Endothelial cell of umbilical vein (primary cell): Measurements from ENCODE around the gene EPS8. TPM values are rescaled to one million over a fixed set of nuclear protein-coding genes. Genes with fewer than 3 reads are reported as not detected.

Experiments used
- BruUV-seq: library from RNA; stranded (reverse); fragments of 400-500 nt; replicated peaks from 2 replicates; lab custom pipeline; 2021; lab: Mats Ljungman, UMichigan
- CTCF ChIA-PET: fragments of 300-600, 350-600 bp; sonication (Branson Sonifier 250); formaldehyde crosslinking; loops from one replicate; lab custom pipeline; 2021; ENCODE audit warnings: antibody characterized with exemption, inconsistent platforms; lab: Charles Lee
- POLR2A ChIA-PET: fragments of 300-600, 350-600 bp; sonication (Branson Sonifier 250); formaldehyde crosslinking; loops from one replicate; lab custom pipeline; 2021; ENCODE audit warnings: antibody characterized with exemption, inconsistent platforms; lab: Charles Lee
- DNase-seq: peaks from one replicate; pipeline ENCODE4 v3.0.0-alpha.2; 2011; ENCODE audit warnings: low read depth, low spot score
- FAIRE-seq: peaks from 2 replicates; lab custom pipeline; 2011; peaks lifted over from hg19 to GRCh38; lab: Jason Lieb, UNC
- H2AFZ ChIP-seq: 2 replicates; pipeline ENCODE4 v1.6.0; 2012; ENCODE audit warnings: low read depth, low read length, control low read depth, inconsistent platforms
- H3K27ac ChIP-seq: 2 replicates; pipeline ENCODE4 v1.5.1; 2011; ENCODE audit warnings: low read depth, mild to moderate bottlenecking, control low read depth, low read length, moderate library complexity; ENCODE audit not compliant: insufficient read depth
- H3K27me3 ChIP-seq, 2 experiments: 2 replicates each; pipeline versions ENCODE4 v1.6.0 to v1.6.1; 2011; ENCODE audit warnings: low read length in 2 of 2, mixed read lengths in 1 of 2; ENCODE audit not compliant: control insufficient read depth in 2 of 2, insufficient read depth in 2 of 2
- H3K36me3 ChIP-seq, 2 experiments: 2 replicates in 1 of 2; 3 replicates in 1 of 2; pipeline ENCODE4 v1.5.1; 2011; ENCODE audit warnings: low read length in 2 of 2, mild to moderate bottlenecking in 1 of 2, moderate library complexity in 1 of 2; ENCODE audit not compliant: control insufficient read depth in 2 of 2, insufficient read depth in 2 of 2; ENCODE audit errors: extremely low read depth in 1 of 2
- H3K4me1 ChIP-seq: 3 replicates; pipeline ENCODE4 v1.5.1; 2011; ENCODE audit warnings: mild to moderate bottlenecking, low read length; ENCODE audit not compliant: control insufficient read depth, insufficient read depth; ENCODE audit errors: extremely low read depth
- H3K4me2 ChIP-seq: 2 replicates; pipeline ENCODE4 v1.6.1; 2011; ENCODE audit warnings: low read length, control low read depth, mixed read lengths; ENCODE audit not compliant: insufficient read depth
- H3K4me3 ChIP-seq, 3 experiments: fragments of 200-600 bp in 1 of 3; sonication (generic), shearing (Covaris generic) in 1 of 3; replicated peaks in 1 of 3; 2 replicates each; pipeline ENCODE4 v1.5.1; 2011 to 2016; ENCODE audit warnings: control low read depth in 3 of 3, low read length in 3 of 3, mild to moderate bottlenecking in 2 of 3, inconsistent platforms in 1 of 3, low read depth in 1 of 3, moderate library complexity in 1 of 3; ENCODE audit not compliant: insufficient read depth in 1 of 3
- H3K79me2 ChIP-seq: 2 replicates; pipeline ENCODE4 v1.6.0; 2012; ENCODE audit warnings: low read length, inconsistent platforms; ENCODE audit not compliant: control insufficient read depth, insufficient read depth
- H3K9ac ChIP-seq: replicated peaks from 2 replicates; pipeline ENCODE3; 2011; ENCODE audit warnings: low read length, control low read depth; ENCODE audit not compliant: insufficient read depth; ENCODE audit errors: extremely low read depth
- H3K9me1 ChIP-seq: replicated peaks from 3 replicates; pipeline ENCODE4 v1.6.0; 2011; ENCODE audit warnings: mild to moderate bottlenecking, low read length; ENCODE audit not compliant: control insufficient read depth, insufficient read depth; ENCODE audit errors: extremely low read depth
- H3K9me3 ChIP-seq: replicated peaks from 2 replicates; pipeline ENCODE4 v1.5.1; 2012; ENCODE audit warnings: low read length, inconsistent platforms; ENCODE audit not compliant: control insufficient read depth, insufficient read depth
- H4K20me1 ChIP-seq: replicated peaks from 2 replicates; pipeline ENCODE3; 2011; ENCODE audit warnings: mild to moderate bottlenecking, low read length; ENCODE audit not compliant: control insufficient read depth, insufficient read depth; ENCODE audit errors: extremely low read depth
- CTCF ChIP-seq, 2 donors: IDR thresholded peaks; 1 replicate in 1 of 2; 2 replicates in 1 of 2; pipeline ENCODE4 v1.5.1; 2011; ENCODE audit warnings: low read length in 2 of 2, mild to moderate bottlenecking in 2 of 2, moderate library complexity in 2 of 2, control low read depth in 1 of 2, inconsistent platforms in 1 of 2, low read depth in 1 of 2; ENCODE audit not compliant: insufficient read depth in 1 of 2; ENCODE audit errors: extremely low read depth in 1 of 2
- EZH2 ChIP-seq: IDR thresholded peaks from 2 replicates; pipeline ENCODE4 v1.6.1; 2012; ENCODE audit warnings: borderline replicate concordance, low read depth, mild to moderate bottlenecking, moderate library complexity, low read length, inconsistent platforms; ENCODE audit not compliant: severe bottlenecking
- FOS ChIP-seq: IDR thresholded peaks from 2 replicates; pipeline ENCODE4 v1.6.1; 2011; ENCODE audit warnings: mild to moderate bottlenecking, low read length, moderate library complexity, borderline replicate concordance; ENCODE audit not compliant: insufficient read depth
- GATA2 ChIP-seq: IDR thresholded peaks from 2 replicates; pipeline ENCODE4 v1.7.0; 2011; ENCODE audit warnings: low read depth, mild to moderate bottlenecking, moderate library complexity, mixed read lengths, low read length; ENCODE audit not compliant: insufficient read length, insufficient read depth
- JUN ChIP-seq: IDR thresholded peaks from 2 replicates; pipeline ENCODE4 v1.6.1; 2011; ENCODE audit warnings: borderline replicate concordance, low read depth; ENCODE audit not compliant: insufficient read length, insufficient read depth
- MAX ChIP-seq: IDR thresholded peaks from 2 replicates; pipeline ENCODE4 v1.6.1; 2011; ENCODE audit not compliant: insufficient read depth, insufficient read length
- MYC ChIP-seq: IDR thresholded peaks from one replicate; pipeline ENCODE4 v1.6.1; 2011; ENCODE audit warnings: mild to moderate bottlenecking, low read depth, low read length
- POLR2A ChIP-seq: IDR thresholded peaks from 2 replicates; pipeline ENCODE4 v1.6.1; 2012; ENCODE audit warnings: low read depth, mild to moderate bottlenecking, control low read depth, low read length
- dilution Hi-C: fragments of 300-500 bp; cut with MboI; formaldehyde crosslinking; loops from one replicate; pipeline ENCODE4 v1.15.0; 2019; ENCODE audit warnings: low sequenced_read_pairs; ENCODE audit not compliant: extremely low pct_ligation_motif_present
- intact Hi-C: fragments of 100-400 bp; cut with micrococcal nuclease; formaldehyde crosslinking; loops from one replicate; pipeline ENCODE4 v1.10.0; 2022
- polyA plus RNA-seq, 4 experiments: library from polyadenylated mRNA; depleted of rRNA in 3 of 4; stranded (reverse) in 3 of 4; unstranded in 1 of 4; fragments of >200 nt; gene quantifications; 2 replicates each; pipeline versions ENCODE4 v1.2.1 to v1.2.3, GENCODE V29; 2011 to 2012; ENCODE audit warnings: missing spikeins in 1 of 4
- total RNA-seq: library from RNA; stranded (reverse); gene quantifications from 2 replicates; pipeline ENCODE4 v1.2.3, GENCODE V29; 2021

EPS8 gene
- total and polyA plus RNA-seq, 2 donors (not counting 3 experiments of a cell fraction or from before 2014, with no cell fraction given), result 8.4 to 11.9 TPM

GRCh38 chr12:15690320-15690719, 98.9 kb downstream of the EPS8 start:
- FAIRE-seq (no peak), DNase-seq (peak; percentile 44)
- BruUV-seq, result no TSS peak
- Histone ChIP-seq H3K9ac (no peak overlapping the region), H2AFZ (no peak overlapping the region), H3K9me3 (no peaks in the 10 kb centered on the region), H3K27me3 (no peaks in the 10 kb centered on the region), H3K36me3 (no peaks in the 10 kb centered on the region), H4K20me1 (no peaks in the 10 kb centered on the region), H3K27ac (no peak overlapping the region), H3K79me2 (no peaks in the 10 kb centered on the region), H3K9me1 (no peaks in the 10 kb centered on the region), H3K4me3 (no peak overlapping the region), H3K4me2 (peak overlapping the region; percentile 73), H3K4me1 (peaks cover 14% of the 10 kb centered on the region)
- intact Hi-C loops (no loop called here), dilution Hi-C loops (no loop called here)
- TF ChIP-seq MYC (no peak), MAX (no peak), FOS (no peak), POLR2A (peak; percentile 35), EZH2 (no peak), JUN (no peak), CTCF (IDR thresholded peaks at IDR 0.05; ENCODE audit: extremely low read depth in 1 of 2, insufficient read depth in 1 of 2, low read depth in 1 of 2, low read length in 2 of 2) (no peak), GATA2 (peak; percentile 66)
- POLR2A ChIA-PET, result no interaction called here
- CTCF ChIA-PET, result no interaction called here
